WI38 (cell line): ENCODE measurements around the gene C1orf35.

Source experiments
- H3K4me3 ChIP-seq: 2 replicates; pipeline ENCODE4 v1.5.1; 2011; ENCODE audit warnings: low read depth, mild to moderate bottlenecking, control low read depth, low read length
- TF ChIP-seq, protein P1 (sequence below): IDR thresholded peaks from 2 replicates; pipeline ENCODE4 v1.5.1; 2012; ENCODE audit warnings: low read depth, mild to moderate bottlenecking, control low read depth, low read length

C1orf35 gene

DNA sequence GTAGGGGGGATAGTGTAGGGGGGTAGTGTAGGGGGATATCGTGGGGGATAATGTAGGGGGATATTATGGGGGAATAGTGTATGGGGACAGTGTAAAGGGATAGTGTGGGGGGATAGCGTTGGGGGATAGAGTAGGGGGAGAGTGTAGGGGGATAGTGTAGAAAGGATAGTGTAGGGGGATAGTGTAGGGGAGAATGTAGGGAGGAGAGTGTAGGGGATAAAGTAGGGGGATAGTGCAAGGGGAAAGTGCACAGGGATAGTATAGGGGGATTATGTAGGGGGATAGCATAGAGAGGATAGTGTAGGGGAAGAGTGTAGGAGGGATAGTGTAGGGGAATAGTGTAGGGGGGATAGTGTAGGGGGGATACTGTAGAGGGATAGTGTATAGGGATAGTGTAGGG lies 33.0 kb downstream of the C1orf35 start:
- TF ChIP-seq, protein P1, sequence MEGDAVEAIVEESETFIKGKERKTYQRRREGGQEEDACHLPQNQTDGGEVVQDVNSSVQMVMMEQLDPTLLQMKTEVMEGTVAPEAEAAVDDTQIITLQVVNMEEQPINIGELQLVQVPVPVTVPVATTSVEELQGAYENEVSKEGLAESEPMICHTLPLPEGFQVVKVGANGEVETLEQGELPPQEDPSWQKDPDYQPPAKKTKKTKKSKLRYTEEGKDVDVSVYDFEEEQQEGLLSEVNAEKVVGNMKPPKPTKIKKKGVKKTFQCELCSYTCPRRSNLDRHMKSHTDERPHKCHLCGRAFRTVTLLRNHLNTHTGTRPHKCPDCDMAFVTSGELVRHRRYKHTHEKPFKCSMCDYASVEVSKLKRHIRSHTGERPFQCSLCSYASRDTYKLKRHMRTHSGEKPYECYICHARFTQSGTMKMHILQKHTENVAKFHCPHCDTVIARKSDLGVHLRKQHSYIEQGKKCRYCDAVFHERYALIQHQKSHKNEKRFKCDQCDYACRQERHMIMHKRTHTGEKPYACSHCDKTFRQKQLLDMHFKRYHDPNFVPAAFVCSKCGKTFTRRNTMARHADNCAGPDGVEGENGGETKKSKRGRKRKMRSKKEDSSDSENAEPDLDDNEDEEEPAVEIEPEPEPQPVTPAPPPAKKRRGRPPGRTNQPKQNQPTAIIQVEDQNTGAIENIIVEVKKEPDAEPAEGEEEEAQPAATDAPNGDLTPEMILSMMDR: no peak
- no peak overlapping the region for H3K4me3 ChIP-seq

DNA sequence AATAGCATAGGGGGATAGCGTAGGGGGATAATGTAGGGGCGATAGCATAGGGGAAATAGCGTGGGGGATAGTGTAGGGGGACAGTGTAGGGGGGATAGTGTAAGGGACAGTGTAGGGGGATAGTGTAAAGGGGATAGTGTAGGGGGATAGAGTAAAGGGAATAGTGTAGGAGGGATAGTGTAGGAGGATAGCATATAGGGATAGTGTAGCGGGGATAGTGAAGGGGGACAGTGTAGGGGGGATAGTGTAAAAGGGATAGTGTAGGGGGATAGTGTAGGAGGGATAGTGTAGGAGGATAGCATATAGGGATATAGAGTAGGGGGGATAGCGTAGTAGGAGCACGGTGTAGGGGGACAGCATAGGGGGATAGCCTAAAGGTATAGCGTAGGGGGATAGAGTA lies 34.8 kb downstream of the C1orf35 start:
- TF ChIP-seq, protein P1: no peak
- H3K4me3 ChIP-seq: no peak overlapping the region

DNA sequence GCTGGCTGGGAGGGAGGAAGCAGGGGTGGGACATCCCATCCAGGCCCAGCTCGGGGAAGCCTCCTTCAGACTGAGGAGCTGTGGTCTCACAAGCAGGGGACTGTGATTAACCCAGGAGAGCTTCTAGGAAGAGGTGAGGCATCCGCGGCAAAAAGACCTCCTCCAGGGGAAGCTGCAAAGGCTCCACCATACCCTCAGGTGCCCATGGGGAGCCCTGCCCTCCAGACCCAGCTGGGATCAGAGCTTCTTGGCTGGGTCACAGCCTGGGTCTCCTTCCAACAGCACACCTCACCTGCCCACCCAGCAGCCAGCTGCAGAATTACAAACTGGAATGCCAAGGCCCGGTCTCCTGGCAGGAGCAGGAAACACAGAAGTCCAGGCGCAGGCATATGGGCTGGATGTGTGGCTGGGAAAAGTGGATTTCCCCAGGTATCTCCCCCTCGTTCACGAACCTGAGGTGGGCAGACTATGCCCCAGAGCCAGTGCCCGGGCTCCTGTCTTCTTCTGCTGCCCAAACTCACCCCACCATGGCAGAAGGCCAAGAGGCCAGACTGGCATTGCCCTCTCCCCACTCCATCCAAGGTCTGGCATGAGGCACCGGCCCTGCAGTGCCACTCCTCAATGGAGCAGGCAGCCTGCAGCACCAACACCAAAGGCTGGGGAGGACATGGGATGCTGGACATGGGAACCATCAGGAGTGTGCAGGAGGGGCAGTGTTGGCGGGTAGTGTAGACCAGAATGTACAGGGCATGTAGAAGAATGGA lies 36.1 kb downstream of the C1orf35 start:
- TF ChIP-seq, protein P1: no peak
- no peak overlapping the region for H3K4me3 ChIP-seq

DNA sequence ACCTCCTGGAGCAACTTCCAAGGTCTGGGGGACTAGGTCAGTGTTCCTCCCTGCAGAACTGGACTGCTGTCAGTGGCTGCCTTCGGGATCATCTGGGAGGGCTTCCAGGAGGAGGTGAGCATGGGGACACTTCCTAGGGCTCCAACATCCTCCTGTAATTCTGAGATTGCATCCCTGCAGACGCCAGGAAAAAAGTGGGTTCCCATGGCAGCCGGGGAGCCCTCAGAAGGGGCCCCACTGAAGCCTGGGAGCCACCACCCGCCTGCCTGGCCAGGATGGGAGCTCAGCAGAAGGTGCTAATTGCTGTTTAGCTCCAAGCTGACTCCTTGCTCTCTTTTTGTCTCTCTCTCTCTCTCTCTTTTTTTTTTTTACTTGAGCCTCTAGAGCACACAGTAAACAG lies 36.7 kb downstream of the C1orf35 start:
- H3K4me3 ChIP-seq: no peak overlapping the region
- TF ChIP-seq, protein P1: no peak

DNA sequence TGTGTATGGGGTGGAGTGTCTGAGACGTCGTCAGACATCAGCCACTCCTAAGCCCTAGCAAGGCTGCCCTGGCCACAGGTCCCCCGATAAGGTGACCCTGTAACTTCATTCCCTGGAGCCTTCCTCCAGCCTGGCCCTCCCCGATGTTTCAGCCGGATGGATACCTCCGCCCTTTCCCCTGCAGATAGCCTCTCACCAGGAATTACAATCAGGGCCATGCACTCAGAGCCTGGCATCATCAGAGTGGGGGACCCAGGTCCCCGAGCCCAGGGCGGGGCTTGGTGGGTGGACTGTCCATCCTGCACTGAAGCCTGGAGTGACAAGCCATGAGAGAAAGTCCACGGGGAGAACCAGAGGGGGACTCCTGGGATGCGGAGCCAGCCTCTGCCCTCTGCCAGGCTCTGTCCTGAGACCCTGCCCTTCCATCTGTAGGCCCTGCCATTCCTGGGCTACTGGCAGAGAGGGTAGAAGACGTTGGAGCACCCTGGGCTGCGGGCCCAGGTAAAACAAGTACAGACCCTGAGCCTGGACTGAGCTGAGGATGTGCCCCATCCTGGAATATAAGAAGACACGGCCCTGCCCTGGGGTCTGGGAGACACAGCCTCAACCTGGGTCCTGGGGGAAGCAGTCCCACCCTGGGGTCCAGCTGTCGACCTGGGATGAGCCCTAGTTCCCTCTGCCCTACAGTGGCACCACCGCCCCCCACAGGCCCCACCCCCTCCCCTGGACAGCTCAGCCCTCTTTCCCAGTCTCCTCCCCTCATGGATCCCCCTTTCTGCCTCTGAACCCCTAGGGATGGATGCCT lies 37.4 kb downstream of the C1orf35 start:
- H3K4me3 ChIP-seq: no peak overlapping the region
- TF ChIP-seq, protein P1: no peak

DNA sequence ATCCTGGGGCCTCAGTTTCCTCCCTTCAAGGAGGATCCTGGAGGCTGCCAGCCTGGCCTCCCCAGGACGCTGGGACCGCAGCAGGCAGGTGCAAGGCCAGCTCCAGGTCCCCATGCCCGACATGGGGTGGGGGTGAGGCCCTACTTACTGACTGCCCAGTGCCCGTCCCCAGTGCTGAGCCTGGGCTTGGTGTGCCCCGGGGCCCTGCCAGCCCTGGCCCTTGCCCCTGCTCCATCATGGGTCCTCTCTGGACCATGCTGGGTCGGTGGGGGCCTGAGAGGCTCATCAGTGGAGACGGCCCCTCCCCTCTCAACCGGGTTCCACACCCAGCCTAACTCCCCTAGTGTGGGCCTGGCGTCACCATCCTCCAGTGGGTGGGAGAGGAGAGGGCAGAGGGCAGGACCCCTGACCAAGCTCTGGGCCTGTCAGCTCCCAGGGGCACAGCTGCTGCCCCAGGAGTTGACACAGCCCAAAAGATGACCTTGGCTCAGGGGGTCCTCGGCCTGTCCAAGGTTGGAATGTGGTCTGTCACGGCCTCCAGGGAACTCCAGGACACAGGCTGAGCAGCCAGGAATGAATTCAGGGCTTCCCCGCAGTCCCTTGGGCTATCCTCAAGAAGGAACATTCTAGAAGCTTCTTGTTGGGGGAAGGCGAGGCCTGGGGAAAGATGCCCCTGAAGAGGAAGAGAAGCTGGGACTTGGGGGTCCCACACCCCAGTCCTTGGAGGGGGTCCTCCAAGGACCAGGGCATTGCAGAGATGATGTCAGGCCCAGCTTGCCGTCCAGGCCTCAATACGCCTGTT lies 38.2 kb downstream of the C1orf35 start:
- H3K4me3 ChIP-seq: no peak overlapping the region
- TF ChIP-seq, protein P1: no peak
